HG02571 (cell line): ENCODE measurements around the gene UMODL1.

Source experiments
- ATAC-seq: cut with Tn5 transposase; IDR thresholded peaks from one replicate; pipeline ENCODE4 v1.9.1; 2021; ENCODE audit warnings: mild to moderate bottlenecking, moderate library complexity; ENCODE audit not compliant: unreplicated experiment

Gene UMODL1

GRCh38 chr21:42071146-42071737 lies at the start of gene UMODL1:
UMODL1 (plus strand) TSS chr21:42071317; CDS start chr21:42071317, 0 bp downstream.
- ATAC-seq = no peak

- no peak for ATAC-seq
Measured at GRCh38 chr21:42021371-42022090, 49.6 kb upstream of the UMODL1 start.

- no peak for ATAC-seq
Measured at GRCh38 chr21:42022091-42022430, 49.1 kb upstream of the UMODL1 start.

- ATAC-seq = no peak
Measured at GRCh38 chr21:42022906-42023305, 48.2 kb upstream of the UMODL1 start.

GRCh38 chr21:42025376-42026081 lies 45.6 kb upstream of the UMODL1 start:
- no peak for ATAC-seq

GRCh38 chr21:42026082-42026435 lies 45.1 kb upstream of the UMODL1 start:
- ATAC-seq = no peak

GRCh38 chr21:42027085-42027821 lies 43.9 kb upstream of the UMODL1 start:
- no peak for ATAC-seq

GRCh38 chr21:42027822-42028765 lies 43.0 kb upstream of the UMODL1 start:
- ATAC-seq = no peak

- no peak for ATAC-seq
Measured at GRCh38 chr21:42028766-42029425, 42.2 kb upstream of the UMODL1 start.

- no peak for ATAC-seq
Measured at GRCh38 chr21:42030311-42030710, 40.8 kb upstream of the UMODL1 start.

- no peak for ATAC-seq
Measured at GRCh38 chr21:42031241-42031640, 39.9 kb upstream of the UMODL1 start.

GRCh38 chr21:42031816-42032215 lies 39.3 kb upstream of the UMODL1 start:
- ATAC-seq = no peak

- no peak for ATAC-seq
Measured at GRCh38 chr21:42032266-42032665, 38.9 kb upstream of the UMODL1 start.

- ATAC-seq = no peak
Measured at GRCh38 chr21:42032968-42033367, 38.1 kb upstream of the UMODL1 start.

GRCh38 chr21:42036313-42036712 lies 34.8 kb upstream of the UMODL1 start:
- ATAC-seq = no peak

GRCh38 chr21:42037516-42037915 lies 33.6 kb upstream of the UMODL1 start:
- ATAC-seq = no peak

GRCh38 chr21:42037943-42038342 lies 33.2 kb upstream of the UMODL1 start:
- ATAC-seq = no peak

GRCh38 chr21:42038393-42038792 lies 32.7 kb upstream of the UMODL1 start:
- ATAC-seq = no peak

GRCh38 chr21:42038826-42039425 lies 32.2 kb upstream of the UMODL1 start:
- no peak for ATAC-seq
